DMS 273 (cell line): ENCODE results near the gene MOGAT1.
"Not testable (repeated sequence)": the region's sequence is repeated elsewhere in the genome, so short reads cannot be mapped to it uniquely, and the experiment has no call there.

Experiments
- DNase-seq: peaks from one replicate; lab custom pipeline; 2025; ENCODE audit not compliant: unreplicated experiment; lab: John Stamatoyannopoulos, UW

The MOGAT1 gene

GRCh38 chr2:222709191-222709891, 37.9 kb downstream of the MOGAT1 start:
- DNase-seq, result peak; percentile 18

GRCh38 chr2:222710736-222711135, 39.3 kb downstream of the MOGAT1 start:
- no peak for DNase-seq

- no peak for DNase-seq
Measured at GRCh38 chr2:222711315-222711940, 40.0 kb downstream of the MOGAT1 start.

GRCh38 chr2:222713002-222713401, 41.5 kb downstream of the MOGAT1 start:
- DNase-seq, result no peak

GRCh38 chr2:222714361-222715241, 43.1 kb downstream of the MOGAT1 start:
- no peak for DNase-seq

GRCh38 chr2:222715742-222716141, 44.3 kb downstream of the MOGAT1 start:
- no peak for DNase-seq

GRCh38 chr2:222719787-222720186, 48.3 kb downstream of the MOGAT1 start:
- not testable (repeated sequence) for DNase-seq

- DNase-seq, result not testable (repeated sequence)
Measured at GRCh38 chr2:222721597-222721996, 50.1 kb downstream of the MOGAT1 start.

GRCh38 chr2:222722327-222722946, 51.0 kb downstream of the MOGAT1 start:
- no peak for DNase-seq

- DNase-seq, result no peak
Measured at GRCh38 chr2:222724208-222724607, 52.8 kb downstream of the MOGAT1 start.

GRCh38 chr2:222728621-222729020, 57.2 kb downstream of the MOGAT1 start:
- DNase-seq, result no peak

GRCh38 chr2:222730366-222730999, 59.0 kb downstream of the MOGAT1 start:
- DNase-seq, result no peak

GRCh38 chr2:222731201-222731621, 59.8 kb downstream of the MOGAT1 start:
- DNase-seq, result no peak

- no peak for DNase-seq
Measured at GRCh38 chr2:222732489-222733178, 61.2 kb downstream of the MOGAT1 start.

- no peak for DNase-seq
Measured at GRCh38 chr2:222733470-222733845, 62.0 kb downstream of the MOGAT1 start.

GRCh38 chr2:222733846-222734702, 62.6 kb downstream of the MOGAT1 start:
- DNase-seq, result no peak

GRCh38 chr2:222734703-222735014, 63.2 kb downstream of the MOGAT1 start:
- no peak for DNase-seq

GRCh38 chr2:222736301-222736700, 64.8 kb downstream of the MOGAT1 start:
- DNase-seq, result peak; percentile 9

- no peak for DNase-seq
Measured at GRCh38 chr2:222736924-222737323, 65.5 kb downstream of the MOGAT1 start.
